ENCODE data around the gene GRID2.

GRCh38 chr4:92263575-92263974 is 40.2 kb upstream of the GRID2 start:
- no peak for TF ChIP-seq CTCF (IDR thresholded peaks at IDR 0.05)
- no peak for TF ChIP-seq ZFX (IDR thresholded peaks at IDR 0.05; ENCODE audit: borderline replicate concordance)
